NCI-H2227 (cell line): Measurements from ENCODE around the gene USP49.
"Not testable (repeated sequence)": the region's sequence is repeated elsewhere in the genome, so short reads cannot be mapped to it uniquely, and the experiment has no call there.

Source experiments
- DNase-seq: peaks from one replicate; lab custom pipeline; 2025; ENCODE audit not compliant: unreplicated experiment; lab: John Stamatoyannopoulos, UW

Gene USP49

GRCh38 chr6:41783106-41783780, 111.9 kb downstream of the USP49 start:
- DNase-seq, result no peak

GRCh38 chr6:41781366-41781730, 113.8 kb downstream of the USP49 start:
- DNase-seq, result no peak

- DNase-seq, result peak; percentile 34
Measured at GRCh38 chr6:41780551-41781365, 114.4 kb downstream of the USP49 start, which contains the start of gene PRICKLE4. Gene PRICKLE4 (plus strand): TSS chr6:41780782. CDS start chr6:41783474, 2,692 bp downstream.

- peak; percentile 97 for DNase-seq
Measured at GRCh38 chr6:41779788-41780550, 115.2 kb downstream of the USP49 start, which contains the start of gene FRS3. Gene FRS3 (minus strand): TSS chr6:41779900. CDS start chr6:41776987, 2,913 bp downstream.

- DNase-seq, result no peak
Measured at GRCh38 chr6:41779336-41779735, 115.8 kb downstream of the USP49 start.

GRCh38 chr6:41778895-41779294, 116.3 kb downstream of the USP49 start:
- DNase-seq, result no peak

- no peak for DNase-seq
Measured at GRCh38 chr6:41777551-41778285, 117.5 kb downstream of the USP49 start.

GRCh38 chr6:41775293-41775882, 119.8 kb downstream of the USP49 start:
- DNase-seq, result no peak

- no peak for DNase-seq
Measured at GRCh38 chr6:41774841-41775240, 120.3 kb downstream of the USP49 start.

- DNase-seq, result no peak
Measured at GRCh38 chr6:41771058-41771983, 123.9 kb downstream of the USP49 start.

GRCh38 chr6:41770381-41771057, 124.7 kb downstream of the USP49 start:
- DNase-seq, result no peak

- no peak for DNase-seq
Measured at GRCh38 chr6:41769376-41769775, 125.8 kb downstream of the USP49 start.

GRCh38 chr6:41768545-41769308, 126.4 kb downstream of the USP49 start:
- no peak for DNase-seq

- DNase-seq, result no peak
Measured at GRCh38 chr6:41767112-41767833, 127.9 kb downstream of the USP49 start.

GRCh38 chr6:41766043-41766664, 129.0 kb downstream of the USP49 start:
- DNase-seq, result not testable (repeated sequence)

GRCh38 chr6:41763470-41763869, 131.7 kb downstream of the USP49 start:
- DNase-seq, result no peak
